HG02571 (cell line): ENCODE results near the gene MED23.

ENCODE experiments used
- ATAC-seq: cut with Tn5 transposase; IDR thresholded peaks from one replicate; pipeline ENCODE4 v1.9.1; 2021; ENCODE audit warnings: mild to moderate bottlenecking, moderate library complexity; ENCODE audit not compliant: unreplicated experiment

MED23 gene

GRCh38 chr6:131627724-131628682 lies at the start of gene MED23:
Gene MED23 (minus strand): TSS chr6:131628242. CDS start chr6:131628049, 193 bp downstream.
- ATAC-seq, result peak; percentile 98

GRCh38 chr6:131673184-131673583 lies 45.1 kb upstream of the MED23 start:
- ATAC-seq, result no peak

GRCh38 chr6:131669891-131670290 lies 41.8 kb upstream of the MED23 start:
- no peak for ATAC-seq

GRCh38 chr6:131663578-131664165 lies 35.6 kb upstream of the MED23 start:
- no peak for ATAC-seq

- ATAC-seq, result no peak
Observed at GRCh38 chr6:131660195-131660594, 32.2 kb upstream of the MED23 start.

- ATAC-seq, result no peak
Observed at GRCh38 chr6:131658287-131658686, 30.2 kb upstream of the MED23 start.

- no peak for ATAC-seq
Observed at GRCh38 chr6:131657630-131658111, 29.6 kb upstream of the MED23 start.

- no peak for ATAC-seq
Observed at GRCh38 chr6:131657222-131657621, 29.2 kb upstream of the MED23 start.

- no peak for ATAC-seq
Observed at GRCh38 chr6:131656667-131657066, 28.6 kb upstream of the MED23 start.

- ATAC-seq, result no peak
Observed at GRCh38 chr6:131655951-131656350, 27.9 kb upstream of the MED23 start.

- no peak for ATAC-seq
Observed at GRCh38 chr6:131655387-131655786, 27.3 kb upstream of the MED23 start.

- ATAC-seq, result no peak
Observed at GRCh38 chr6:131654326-131654725, 26.3 kb upstream of the MED23 start.

GRCh38 chr6:131652472-131652871 lies 24.4 kb upstream of the MED23 start:
- no peak for ATAC-seq

GRCh38 chr6:131651782-131652181 lies 23.7 kb upstream of the MED23 start:
- ATAC-seq, result no peak

- no peak for ATAC-seq
Observed at GRCh38 chr6:131646249-131646670, 18.2 kb upstream of the MED23 start.

- no peak for ATAC-seq
Observed at GRCh38 chr6:131645846-131646245, 17.8 kb upstream of the MED23 start.

- no peak for ATAC-seq
Observed at GRCh38 chr6:131644921-131645320, 16.9 kb upstream of the MED23 start.

- no peak for ATAC-seq
Observed at GRCh38 chr6:131643855-131644460, 15.9 kb upstream of the MED23 start.

GRCh38 chr6:131642987-131643611 lies 15.1 kb upstream of the MED23 start:
- no peak for ATAC-seq

GRCh38 chr6:131642565-131642964 lies 14.5 kb upstream of the MED23 start:
- no peak for ATAC-seq

GRCh38 chr6:131641554-131641953 lies 13.5 kb upstream of the MED23 start:
- ATAC-seq, result no peak
